Testis (tissue), 2 donors: ENCODE measurements around the gene ORC1.

Experiments
- CTCF ChIP-seq, 3 experiments: fragments of 450-650 bp in 2 of 3; fragments of 200-600 bp in 1 of 3; sonication (generic) in 1 of 3; IDR thresholded peaks; one replicate each; pipeline ENCODE4 v1.5.1; 2016 to 2019; ENCODE audit warnings: antibody characterized with exemption in 3 of 3, mild to moderate bottlenecking in 2 of 3, moderate library complexity in 1 of 3
- POLR2A ChIP-seq: fragments of 450-650 bp; IDR thresholded peaks from one replicate; pipeline ENCODE4 v1.6.1; 2017; ENCODE audit warnings: antibody characterized with exemption, mild to moderate bottlenecking, moderate library complexity

- no peak for TF ChIP-seq CTCF (IDR thresholded peaks at IDR 0.05)
- no peak for TF ChIP-seq POLR2A
Measured at GRCh38 chr1:52352690-52353089, 51.5 kb downstream of the ORC1 start.
